ENCODE measurements around the gene TAX1BP1. TPM values are rescaled to one million over a fixed set of nuclear protein-coding genes. Genes with fewer than 3 reads are reported as not detected.

The TAX1BP1 gene
- total and polyA plus RNA-seq, 2 experiments from 2014 or later: 56.5 to 87.9 TPM

- TF ChIP-seq ZNF462 (CRISPR knock-in tag; IDR thresholded peaks at IDR 0.05) (no peak), CREB1 (CRISPR knock-in tag; IDR thresholded peaks at IDR 0.05; ENCODE audit: low read depth) (no peak)
Observed at GRCh38 chr7:27795977-27796376, 56.0 kb downstream of the TAX1BP1 start (continued).

GRCh38 chr7:27799212-27799611 lies 59.2 kb downstream of the TAX1BP1 start:
- H3K27me3 ChIP-seq (ENCODE audit: insufficient read depth): no peaks in the 10 kb centered on the region
- no peak overlapping the region for H3K27ac ChIP-seq (ENCODE audit: low read depth)
- H3K4me2 ChIP-seq: no peak overlapping the region
- H3F3A ChIP-seq (replicated peaks; ENCODE audit: low read depth): no peaks in the 10 kb centered on the region
- peaks cover 19% of the 10 kb centered on the region for H3K36me3 Mint-ChIP-seq (ENCODE audit: low read depth)
- peaks cover 22% of the 10 kb centered on the region for H3K4me1 Mint-ChIP-seq
- H3K9me2 ChIP-seq (ENCODE audit: insufficient read depth): no peaks in the 10 kb centered on the region
- peaks cover 32% of the 10 kb centered on the region for H3K4me1 ChIP-seq (ENCODE audit: insufficient read depth)
- no peak overlapping the region for H3K4me3 Mint-ChIP-seq
- DNase-seq (ENCODE audit: low spot score) (no peak), ATAC-seq (no peak)
- no peaks in the 10 kb centered on the region for H3K79me2 ChIP-seq (replicated peaks; ENCODE audit: insufficient read depth)
- no peaks in the 10 kb centered on the region for H3K9me3 Mint-ChIP-seq
- H3K27me3 Mint-ChIP-seq (ENCODE audit: insufficient read depth, low read depth, poor library complexity): no peaks in the 10 kb centered on the region
- H3K4me3 ChIP-seq: no peak overlapping the region
- H4K20me1 ChIP-seq (replicated peaks; ENCODE audit: insufficient read depth): no peaks in the 10 kb centered on the region
- H3K36me3 ChIP-seq (ENCODE audit: insufficient read depth): no peaks in the 10 kb centered on the region; the same call in 1 of the 2 replicates
- no peak for TF ChIP-seq ZNF462 (CRISPR knock-in tag; IDR thresholded peaks at IDR 0.05)
- no peak overlapping the region for H3K27ac Mint-ChIP-seq
- H2AFZ ChIP-seq: no peak overlapping the region
